DOHH2 (cell line): ENCODE data around the gene COA5.

Source experiments
- H3F3A ChIP-seq: fragments of 200-600 bp; sonication (generic), shearing (Covaris generic); 2 replicates; pipeline ENCODE4 v1.6.0; 2016; ENCODE audit warnings: antibody characterized with exemption, mild to moderate bottlenecking; ENCODE audit not compliant: control insufficient read depth, insufficient read depth
- H3K27ac ChIP-seq: fragments of 200-600 bp; sonication (generic); 2 replicates; pipeline ENCODE4 v1.5.1; 2014; ENCODE audit warnings: low read depth, mild to moderate bottlenecking, low read length, moderate library complexity
- H3K27me3 ChIP-seq: fragments of 200-600 bp; sonication (generic); 2 replicates; pipeline ENCODE4 v1.6.1; 2014; ENCODE audit warnings: mild to moderate bottlenecking, low read length, mixed read lengths; ENCODE audit not compliant: control insufficient read depth
- H3K36me3 ChIP-seq: fragments of 200-600 bp; sonication (generic); 2 replicates; pipeline ENCODE4 v1.6.1; 2014; ENCODE audit warnings: mild to moderate bottlenecking, low read length, moderate library complexity, mixed read lengths; ENCODE audit not compliant: control insufficient read depth
- H3K4me1 ChIP-seq: fragments of 200-600 bp; sonication (generic); 2 replicates; pipeline ENCODE4 v1.6.1; 2014; ENCODE audit warnings: mild to moderate bottlenecking, low read length, mixed read lengths; ENCODE audit not compliant: control insufficient read depth
- H3K4me2 ChIP-seq: fragments of 200-600 bp; sonication (generic); 2 replicates; pipeline ENCODE4 v1.6.0; 2014; ENCODE audit warnings: mild to moderate bottlenecking, low read length, moderate library complexity
- H3K4me3 ChIP-seq: fragments of 200-600 bp; sonication (generic); 2 replicates; pipeline ENCODE4 v1.5.1; 2014; ENCODE audit warnings: mild to moderate bottlenecking, low read length, mixed read lengths
- H3K79me2 ChIP-seq: fragments of 200-600 bp; sonication (generic); 2 replicates; pipeline ENCODE4 v1.6.1; 2014; ENCODE audit warnings: mild to moderate bottlenecking, low read length, mixed read lengths; ENCODE audit not compliant: control insufficient read depth
- H3K9me2 ChIP-seq: fragments of 200-600 bp; sonication (generic); replicated peaks from 2 replicates; pipeline ENCODE4 v1.6.1; 2014; ENCODE audit warnings: mild to moderate bottlenecking, low read length, mixed read lengths; ENCODE audit not compliant: control insufficient read depth
- H3K9me3 ChIP-seq: fragments of 200-600 bp; sonication (generic); 2 replicates; pipeline ENCODE4 v1.6.1; 2014; ENCODE audit warnings: antibody characterized with exemption, low read length, mixed read lengths; ENCODE audit not compliant: control insufficient read depth, insufficient read depth
- H4K20me1 ChIP-seq: fragments of 200-600 bp; sonication (generic); 2 replicates; pipeline ENCODE4 v1.6.0; 2014; ENCODE audit warnings: low read depth, mild to moderate bottlenecking, antibody characterized with exemption, low read length, moderate library complexity; ENCODE audit not compliant: control insufficient read depth, insufficient read depth
- CTCF ChIP-seq: fragments of 200-600 bp; sonication (generic); IDR thresholded peaks from one replicate; pipeline ENCODE4 v1.5.1; 2014; ENCODE audit warnings: antibody characterized with exemption, mild to moderate bottlenecking, low read depth, low read length; ENCODE audit not compliant: poor library complexity, severe bottlenecking
- EZH2phosphoT487 ChIP-seq: fragments of 200-600 bp; sonication (generic); IDR thresholded peaks from 2 replicates; pipeline ENCODE4 v1.6.1; 2017; ENCODE audit warnings: borderline replicate concordance, mild to moderate bottlenecking, antibody characterized with exemption, low read length, moderate library complexity, mixed read lengths

COA5 gene

DNA sequence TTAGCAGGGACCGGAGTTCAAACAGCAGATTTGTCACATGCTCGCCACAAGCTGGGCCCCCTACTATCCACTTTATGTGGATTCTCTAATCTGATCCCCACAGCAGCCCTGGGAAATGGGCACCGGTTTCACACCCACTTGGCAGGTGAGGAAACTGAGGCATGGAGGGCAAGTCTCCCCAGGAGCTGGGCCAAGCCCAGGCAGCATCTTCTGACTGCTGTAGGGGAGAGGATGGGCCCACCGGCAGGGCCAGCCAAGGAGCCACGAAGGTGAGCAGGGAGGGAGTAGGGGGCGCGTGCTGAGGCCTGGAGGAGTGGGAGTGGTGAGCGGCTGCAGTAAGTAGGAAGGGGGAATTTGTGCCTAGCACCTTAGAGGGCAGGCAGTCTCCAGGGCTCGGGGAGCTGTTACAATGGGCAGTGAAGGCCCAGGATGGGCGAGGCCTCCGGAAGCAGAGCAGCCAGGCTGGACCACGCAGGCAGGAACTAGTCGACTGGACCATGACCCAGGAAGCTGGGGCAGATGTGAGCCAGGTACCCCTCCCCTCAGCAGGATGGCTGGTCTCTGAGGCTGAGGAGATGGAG is 37.1 kb downstream of the COA5 start:
- H4K20me1 ChIP-seq: no peaks in the 10 kb centered on the region
- H3K36me3 ChIP-seq: peaks cover 3% of the 10 kb centered on the region; the same call in 1 of the 2 replicates
- H3K9me2 ChIP-seq: no peaks in the 10 kb centered on the region
- no peaks in the 10 kb centered on the region for H3K79me2 ChIP-seq
- no peak overlapping the region for H3K4me2 ChIP-seq
- H3K4me1 ChIP-seq: no peaks in the 10 kb centered on the region
- H3K27me3 ChIP-seq: no peaks in the 10 kb centered on the region
- no peaks in the 10 kb centered on the region for H3F3A ChIP-seq
- no peak for TF ChIP-seq CTCF
- no peak for TF ChIP-seq EZH2phosphoT487
- no peak overlapping the region for H3K27ac ChIP-seq
- H3K9me3 ChIP-seq: no peaks in the 10 kb centered on the region
- H3K4me3 ChIP-seq: no peak overlapping the region

- no peaks in the 10 kb centered on the region for H3K79me2 ChIP-seq
- H3K36me3 ChIP-seq: peaks cover 3% of the 10 kb centered on the region; the same call in 1 of the 2 replicates
- H3K4me1 ChIP-seq: no peaks in the 10 kb centered on the region
- H3K9me2 ChIP-seq: no peaks in the 10 kb centered on the region
- no peaks in the 10 kb centered on the region for H3K9me3 ChIP-seq
- H3K27me3 ChIP-seq: no peaks in the 10 kb centered on the region
- no peak overlapping the region for H3K27ac ChIP-seq
- H3K4me2 ChIP-seq: no peak overlapping the region
- TF ChIP-seq EZH2phosphoT487 (no peak), CTCF (no peak)
- H4K20me1 ChIP-seq: no peaks in the 10 kb centered on the region
- no peaks in the 10 kb centered on the region for H3F3A ChIP-seq
- H3K4me3 ChIP-seq: no peak overlapping the region
Measured at GRCh38 chr2:98570356-98570755, 38.0 kb downstream of the COA5 start.

- H3K27me3 ChIP-seq: no peaks in the 10 kb centered on the region
- H3K4me1 ChIP-seq: no peaks in the 10 kb centered on the region
- no peak overlapping the region for H3K4me2 ChIP-seq
- no peaks in the 10 kb centered on the region for H3K9me2 ChIP-seq
- H3K4me3 ChIP-seq: no peak overlapping the region
- peaks cover 3% of the 10 kb centered on the region; the same call in 1 of the 2 replicates for H3K36me3 ChIP-seq
- H4K20me1 ChIP-seq: no peaks in the 10 kb centered on the region
- no peaks in the 10 kb centered on the region for H3K79me2 ChIP-seq
- TF ChIP-seq EZH2phosphoT487: no peak
- no peak for TF ChIP-seq CTCF
- no peaks in the 10 kb centered on the region for H3F3A ChIP-seq
- H3K9me3 ChIP-seq: no peaks in the 10 kb centered on the region
- no peak overlapping the region for H3K27ac ChIP-seq
Measured at GRCh38 chr2:98569915-98570314, 38.4 kb downstream of the COA5 start.
